Tongue (tissue), 2 donors: ENCODE measurements around the gene SLC10A3. TPM values are rescaled to one million over a fixed set of nuclear protein-coding genes. Genes with fewer than 3 reads are reported as not detected.

Experiments used
- DNase-seq: peaks from one replicate; pipeline ENCODE4 v3.0.0-alpha.2; 2015
- total RNA-seq: library from RNA; depleted of rRNA; stranded (reverse); fragments of >200 nt; gene quantifications from one replicate; pipeline ENCODE4 v1.2.3, GENCODE V29; 2014

Gene SLC10A3, protein sequence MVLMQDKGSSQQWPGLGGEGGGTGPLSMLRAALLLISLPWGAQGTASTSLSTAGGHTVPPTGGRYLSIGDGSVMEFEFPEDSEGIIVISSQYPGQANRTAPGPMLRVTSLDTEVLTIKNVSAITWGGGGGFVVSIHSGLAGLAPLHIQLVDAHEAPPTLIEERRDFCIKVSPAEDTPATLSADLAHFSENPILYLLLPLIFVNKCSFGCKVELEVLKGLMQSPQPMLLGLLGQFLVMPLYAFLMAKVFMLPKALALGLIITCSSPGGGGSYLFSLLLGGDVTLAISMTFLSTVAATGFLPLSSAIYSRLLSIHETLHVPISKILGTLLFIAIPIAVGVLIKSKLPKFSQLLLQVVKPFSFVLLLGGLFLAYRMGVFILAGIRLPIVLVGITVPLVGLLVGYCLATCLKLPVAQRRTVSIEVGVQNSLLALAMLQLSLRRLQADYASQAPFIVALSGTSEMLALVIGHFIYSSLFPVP
- total RNA-seq: 16.3 TPM

DNA sequence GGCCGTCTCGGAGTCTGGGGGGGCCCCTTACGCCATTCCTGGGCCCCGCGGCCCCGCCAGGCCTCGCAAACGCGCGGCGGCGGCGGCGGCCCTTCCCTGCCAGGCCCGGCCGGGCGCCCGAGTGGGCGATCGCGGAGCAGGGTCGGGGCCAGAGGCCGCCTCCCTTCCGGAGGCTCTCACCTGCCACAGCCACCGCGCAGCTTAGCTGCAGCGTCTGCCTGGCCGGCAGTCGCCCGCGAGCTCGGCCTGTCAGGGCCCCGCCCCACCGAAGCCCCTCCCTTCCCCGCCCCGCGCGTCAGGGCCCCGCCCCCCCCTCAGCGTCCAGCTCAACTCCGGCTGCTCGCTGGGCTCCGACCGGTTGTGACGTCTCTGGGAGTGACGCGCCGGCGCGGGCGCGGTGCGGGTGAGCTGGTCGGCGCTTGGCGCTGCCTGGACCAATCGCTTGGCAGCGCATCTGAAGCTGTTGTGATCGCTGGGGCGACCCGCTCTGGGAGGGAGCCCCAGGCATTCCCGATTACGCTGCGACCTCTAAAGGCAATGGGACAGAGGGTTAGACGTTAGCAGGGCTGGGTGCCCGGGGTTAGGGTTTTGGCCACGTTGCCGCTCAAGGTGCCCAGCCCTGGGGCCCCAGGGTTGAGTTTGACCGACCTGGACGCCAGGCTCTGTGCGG is at the start of gene SLC10A3:
SLC10A3 (minus strand) TSS at position 216 of the 670 bp plus-strand sequence. CDS start 1,689 bp downstream, outside the sequence.
- DNase-seq: peak; percentile 95

DNA sequence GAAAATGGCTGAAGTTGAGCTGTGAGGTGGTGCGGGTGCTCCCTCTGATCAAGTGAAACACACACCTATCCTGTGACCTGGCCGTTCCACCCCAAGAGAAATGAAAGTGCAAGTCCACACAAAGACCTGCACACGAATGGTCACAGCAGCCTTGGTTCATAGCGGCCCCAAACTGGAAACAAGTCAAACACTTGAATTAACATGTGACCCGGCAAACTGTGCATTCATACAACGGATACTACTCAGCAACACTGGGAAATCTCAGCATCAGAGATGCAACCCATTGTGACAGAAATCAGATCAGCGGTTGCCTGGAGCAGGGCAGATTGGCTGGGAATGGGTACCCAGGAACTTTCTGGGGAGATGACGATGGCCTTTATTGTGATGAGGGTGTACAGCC is 48.6 kb upstream of the SLC10A3 start:
- DNase-seq: no peak

DNA sequence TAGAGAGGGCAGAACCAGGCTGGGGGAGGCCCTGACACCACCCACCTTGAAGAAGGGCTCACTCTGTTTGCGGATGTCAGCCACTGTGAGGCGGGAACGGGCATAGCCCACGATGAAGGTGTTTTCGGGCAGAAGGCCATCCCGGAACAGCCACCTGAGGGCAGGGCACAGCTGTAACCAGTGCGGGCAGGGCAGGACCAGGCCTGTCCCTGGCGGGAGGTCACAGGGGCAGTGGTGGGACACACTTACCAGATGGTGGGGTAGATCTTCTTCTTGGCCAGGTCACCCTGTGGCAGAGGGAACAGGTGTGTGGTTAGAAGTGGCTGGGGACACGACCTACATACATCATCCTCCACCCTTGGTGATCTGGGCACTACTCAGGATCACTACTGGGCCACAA is 45.5 kb upstream of the SLC10A3 start:
- no peak for DNase-seq

DNA sequence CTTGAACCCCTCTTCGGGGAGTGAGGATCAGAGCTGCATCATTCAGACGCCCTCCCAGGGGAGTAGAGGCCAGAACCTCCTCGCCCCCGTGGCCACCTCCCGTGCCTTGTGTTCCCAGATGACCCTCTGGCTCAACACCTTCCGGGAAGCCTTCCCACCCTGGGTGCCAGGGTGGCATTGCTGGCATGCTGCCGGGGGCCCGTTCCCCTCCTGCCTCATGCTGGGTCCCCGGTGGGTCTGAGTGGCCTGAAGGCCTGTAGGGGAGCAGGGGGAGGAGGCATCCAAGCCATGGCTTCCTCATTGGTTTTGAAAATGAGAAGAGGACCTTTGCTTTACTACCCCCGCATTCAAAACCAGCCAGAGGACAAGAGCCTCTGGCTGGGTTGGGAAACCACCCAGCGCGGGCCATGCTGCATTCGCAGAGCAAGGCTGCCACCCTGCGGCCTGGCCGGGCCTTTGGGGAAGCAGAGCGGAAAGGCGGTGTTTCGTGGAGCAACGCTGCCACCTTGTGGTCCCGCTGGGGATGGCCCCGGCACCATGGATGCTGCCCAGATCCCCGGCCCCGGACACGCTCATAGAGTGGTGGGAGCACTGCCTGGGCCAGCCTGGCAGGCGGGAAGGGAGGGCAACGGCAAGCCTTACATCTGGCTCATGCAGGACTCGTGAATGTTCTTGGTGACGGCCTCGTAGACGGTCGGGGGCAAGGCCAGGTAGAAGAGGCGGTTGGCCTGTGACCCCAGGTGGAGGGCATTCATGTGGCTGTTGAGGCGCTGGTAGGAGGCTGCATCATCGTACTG is 44.3 kb upstream of the SLC10A3 start:
- DNase-seq: peak; percentile 92

DNA sequence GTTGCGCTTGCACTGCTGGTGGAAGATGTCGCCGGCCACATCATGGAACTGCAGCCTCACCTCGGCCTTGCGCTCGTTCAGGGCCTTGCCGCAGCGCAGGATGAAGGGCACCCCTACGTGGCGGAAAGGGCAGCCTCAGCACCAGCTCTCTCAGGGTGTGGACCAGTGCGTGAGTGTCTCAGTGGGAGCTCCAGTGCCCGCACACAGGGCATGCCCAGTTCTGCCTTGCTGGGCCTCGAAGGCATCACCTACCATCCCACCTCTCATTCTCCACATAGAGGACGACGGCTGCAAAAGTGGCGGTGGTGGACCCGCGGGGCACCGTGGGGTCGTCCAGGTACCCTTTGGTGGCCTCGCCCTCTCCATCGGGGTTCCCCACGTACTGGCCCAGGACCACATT is 42.3 kb upstream of the SLC10A3 start:
- DNase-seq: no peak

DNA sequence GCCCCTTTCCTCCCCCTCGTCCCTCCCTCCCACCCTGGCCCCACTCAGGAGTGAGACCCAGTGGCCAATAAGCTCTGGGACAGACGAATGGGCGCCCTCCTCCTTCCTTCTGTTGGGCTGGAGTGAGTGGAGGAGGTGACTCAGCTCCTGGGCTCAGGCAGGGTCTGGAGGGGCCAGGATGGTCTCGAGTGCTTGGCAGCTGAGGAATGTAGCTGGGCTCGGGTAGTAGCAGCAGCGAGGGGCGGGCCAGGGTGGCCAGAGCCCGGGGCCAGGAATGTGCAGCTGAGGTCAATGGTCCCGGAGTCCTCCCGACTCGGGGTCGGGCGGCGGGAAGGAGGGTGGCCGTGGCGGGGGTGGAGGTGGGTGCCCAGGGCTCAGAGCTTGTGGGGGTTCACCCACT is 41.2 kb upstream of the SLC10A3 start:
- no peak for DNase-seq

DNA sequence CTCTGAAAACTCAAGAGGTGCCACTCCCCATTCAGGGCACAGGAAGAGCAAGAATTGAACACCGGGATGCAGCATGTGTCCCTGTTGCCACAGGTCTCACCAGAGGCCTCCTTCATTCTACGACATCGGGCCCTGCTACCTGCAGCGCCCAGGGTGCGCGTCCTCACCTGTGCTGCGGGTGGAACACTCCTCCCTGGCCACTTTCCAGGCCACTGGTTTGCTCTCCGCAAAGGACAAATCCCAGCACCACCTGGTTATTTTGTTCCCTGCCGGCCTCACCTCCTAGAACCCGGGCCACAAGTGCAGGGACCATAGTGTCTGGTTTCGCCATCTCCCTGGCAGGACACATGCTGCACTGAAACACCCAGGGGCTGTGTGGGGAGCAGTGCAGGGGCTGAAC is 39.9 kb upstream of the SLC10A3 start:
- DNase-seq: no peak

DNA sequence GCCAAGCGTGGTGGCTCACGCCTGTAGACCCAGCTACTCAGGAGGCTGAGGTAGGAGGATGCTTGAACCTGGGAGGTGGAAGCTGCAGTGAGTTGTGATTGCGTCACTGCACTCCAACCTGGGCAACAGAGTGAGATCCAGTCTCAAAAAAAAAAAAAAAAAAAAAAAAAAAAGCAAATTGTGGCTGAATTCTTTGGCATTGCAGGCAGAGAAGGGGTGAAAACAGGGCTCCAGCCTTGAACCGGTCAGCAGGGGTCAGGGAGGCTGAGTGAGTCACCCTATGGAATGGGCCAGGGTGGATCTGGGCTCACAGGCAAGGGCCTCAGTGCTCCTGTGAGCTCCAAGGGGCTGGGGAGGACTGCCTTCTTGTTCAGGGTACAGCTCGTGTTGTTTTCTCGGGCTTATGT is 38.8 kb upstream of the SLC10A3 start:
- DNase-seq: no peak

DNA sequence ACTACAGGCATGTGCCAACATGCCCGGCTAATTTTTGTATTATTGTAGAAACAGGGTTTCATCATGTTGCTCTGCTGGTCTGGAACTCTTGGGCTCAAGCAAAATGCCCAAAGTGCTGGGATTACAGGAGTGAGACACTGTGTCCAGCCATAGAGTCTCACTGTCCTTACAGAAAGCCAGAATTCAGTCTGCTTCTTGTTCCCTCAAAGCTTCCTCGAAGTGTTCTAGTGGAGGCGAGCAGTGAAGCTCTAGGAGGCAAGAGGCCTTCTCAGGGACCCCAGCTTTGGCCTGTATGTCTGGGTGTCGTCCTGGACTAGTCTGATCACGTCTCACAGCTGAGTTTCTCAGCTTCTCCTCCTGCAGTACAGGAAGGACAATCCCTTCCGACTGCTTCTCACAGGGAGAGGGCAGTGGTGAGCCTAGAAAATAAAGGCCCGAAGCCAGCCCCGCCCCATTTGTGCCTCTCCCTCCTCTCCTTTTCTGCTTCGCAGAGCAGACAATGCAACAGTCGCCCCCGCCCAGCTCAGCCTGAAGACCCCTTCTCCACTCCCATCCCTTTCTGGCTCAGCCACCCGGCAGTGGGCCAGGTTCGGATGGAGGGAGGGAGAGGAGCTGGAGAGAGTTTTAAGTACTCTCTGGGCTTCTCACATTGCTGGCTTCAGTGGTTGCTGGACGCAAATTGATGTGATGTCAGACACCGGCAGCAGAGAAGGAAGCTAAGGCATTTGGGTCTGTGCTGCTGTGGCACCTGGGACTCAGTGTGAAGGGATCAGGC is 36.7 kb upstream of the SLC10A3 start:
- peak; percentile 94 for DNase-seq

DNA sequence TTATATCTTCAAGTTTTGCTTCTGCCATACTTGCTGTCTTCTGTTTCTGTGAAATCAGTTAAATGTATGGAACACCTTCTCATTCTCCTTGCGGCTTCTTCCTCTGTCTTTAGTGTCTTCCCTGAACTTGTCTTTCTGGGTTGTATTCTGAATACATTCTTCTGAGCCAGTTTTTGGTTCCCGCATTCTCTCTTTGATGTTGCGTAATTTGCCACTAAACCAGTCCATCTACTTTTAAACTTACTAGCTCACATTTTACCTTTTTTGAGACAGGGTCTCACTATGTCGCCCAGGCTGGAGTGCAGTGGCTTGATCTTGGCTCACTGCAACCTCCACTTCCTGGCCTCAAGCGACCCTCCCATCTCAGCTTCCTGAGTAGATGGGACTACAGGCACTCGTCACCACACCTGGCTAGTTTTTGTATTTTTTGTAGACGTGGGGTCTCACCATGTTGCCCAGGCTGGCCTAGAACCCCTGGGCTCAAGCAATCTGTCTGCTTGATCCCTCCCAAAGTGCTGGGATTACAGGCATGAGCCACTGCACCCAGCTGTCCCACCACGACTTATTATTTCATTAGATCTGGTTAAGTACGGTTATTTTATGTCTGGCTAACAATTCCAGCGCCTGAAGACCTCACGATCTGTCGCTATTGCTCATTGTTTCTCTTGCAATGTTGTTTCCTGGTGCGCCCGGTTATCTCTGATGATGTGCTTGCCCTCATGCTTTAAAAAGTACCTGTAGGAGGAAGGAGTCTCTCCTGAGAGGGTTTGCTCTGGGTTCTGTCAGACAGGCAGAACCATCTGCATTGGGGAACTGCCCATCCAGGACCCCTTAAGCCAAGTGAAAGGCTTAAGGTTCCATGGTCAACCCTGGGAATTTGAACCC is 35.4 kb upstream of the SLC10A3 start:
- no peak for DNase-seq

DNA sequence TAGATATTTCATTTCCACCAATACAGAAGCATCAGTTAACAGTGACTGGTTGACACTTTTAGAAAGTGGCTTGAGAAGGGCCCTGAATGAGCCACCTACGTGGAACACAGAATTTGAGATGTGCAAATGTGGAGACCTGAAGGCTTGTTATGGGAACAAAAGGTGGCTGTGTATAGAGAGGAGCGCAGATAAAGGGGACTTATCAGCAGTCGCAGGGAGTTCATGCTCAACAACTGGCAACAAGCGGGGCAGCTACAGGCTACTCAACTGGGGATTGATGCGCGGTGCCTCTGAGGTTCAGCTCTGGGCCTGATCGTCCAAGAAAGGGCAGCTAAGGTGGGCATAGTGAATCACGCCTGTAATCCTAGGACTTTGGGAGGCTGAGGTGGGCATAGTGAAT is 29.0 kb upstream of the SLC10A3 start:
- no peak for DNase-seq

DNA sequence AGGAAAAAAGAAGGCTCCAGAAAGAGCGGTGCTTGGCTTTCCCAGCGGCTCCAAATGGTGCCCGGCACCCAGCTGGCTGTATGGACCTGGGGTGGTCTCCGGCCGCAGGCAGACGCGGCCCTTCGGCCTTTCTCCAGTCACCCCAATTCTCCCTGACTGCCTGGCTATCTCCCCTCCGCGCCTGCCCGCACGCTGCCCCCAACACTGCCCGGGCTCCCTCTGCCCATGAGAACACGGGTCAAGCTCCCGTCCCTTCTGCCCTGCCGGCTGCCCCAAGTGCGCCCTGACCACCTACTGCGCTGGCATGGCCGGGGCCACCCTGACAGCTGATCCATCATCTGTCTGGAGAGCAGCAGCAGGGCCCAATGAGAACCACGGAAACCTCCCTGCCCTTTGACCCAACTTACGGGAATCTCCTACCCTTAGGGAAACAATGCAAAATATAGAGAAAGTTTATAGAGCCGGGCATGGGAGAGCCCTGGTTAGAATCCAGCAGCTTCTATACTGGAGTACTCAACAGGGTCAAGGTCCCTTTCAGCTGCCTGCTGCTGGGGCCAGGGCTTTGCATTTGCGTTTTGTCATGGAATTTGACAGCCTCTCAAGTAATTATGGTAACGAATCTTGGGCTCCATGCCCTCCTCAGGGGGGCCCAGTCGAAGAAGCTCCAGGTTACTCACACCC is 26.8 kb upstream of the SLC10A3 start:
- peak; percentile 33 for DNase-seq

DNA sequence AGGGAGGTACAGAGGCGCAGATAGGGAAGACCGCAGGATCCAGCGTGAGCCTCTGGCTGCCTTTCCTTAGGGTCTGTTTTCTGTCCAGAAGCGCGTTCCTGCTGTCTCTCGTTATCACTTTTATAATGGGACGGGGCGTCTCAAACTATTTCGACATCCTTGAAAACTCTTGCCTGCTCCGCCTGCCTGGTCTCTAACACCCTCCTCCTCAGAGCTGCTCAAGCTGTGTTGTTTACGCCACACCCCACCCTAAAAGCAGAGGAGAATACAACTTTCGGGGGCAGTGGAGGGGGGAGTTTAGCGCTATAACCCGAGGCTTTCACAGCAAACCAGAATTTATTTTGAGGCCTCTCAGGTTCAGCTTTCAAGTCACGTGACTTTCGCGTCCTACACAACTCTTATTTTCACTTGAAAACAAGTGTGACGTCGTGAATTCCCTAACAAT is 26.2 kb upstream of the SLC10A3 start:
- peak; percentile 73 for DNase-seq

DNA sequence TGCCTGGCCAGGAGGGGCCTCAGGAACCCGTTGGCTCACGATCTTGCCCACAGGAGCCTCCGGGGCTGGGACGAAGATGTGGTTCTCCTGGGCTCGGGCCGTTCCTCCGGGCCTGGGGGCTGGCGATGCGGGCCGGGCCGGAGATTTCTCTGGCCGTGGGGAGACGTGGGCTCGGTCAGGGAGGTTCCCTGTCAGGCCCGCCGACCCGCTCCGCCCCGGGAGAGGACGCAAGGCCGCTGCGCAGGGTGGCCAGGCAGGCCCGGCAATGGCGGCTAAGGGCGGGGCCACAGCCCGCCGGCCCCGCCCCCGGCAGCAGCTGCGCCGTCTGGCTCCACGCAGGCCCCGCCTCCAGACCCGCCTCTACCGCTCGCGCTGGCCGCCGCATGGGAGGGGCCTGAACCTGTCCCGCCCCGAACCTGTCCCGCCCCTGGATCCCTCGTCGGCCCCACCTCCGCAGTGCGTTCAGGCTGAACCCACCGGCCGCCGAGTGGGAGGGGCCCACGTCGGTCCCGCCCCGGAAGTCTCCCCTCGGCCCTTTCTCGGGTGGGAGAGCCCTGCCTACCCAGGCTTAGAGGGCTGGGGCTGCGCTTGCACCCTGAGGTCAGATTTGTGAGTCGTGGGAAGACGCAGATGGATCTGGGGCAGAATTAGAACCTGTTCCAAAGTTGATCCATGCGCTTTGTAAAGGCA is 25.7 kb upstream of the SLC10A3 start, which contains the start of gene FAM3A:
FAM3A (minus strand) TSS at position 267 of the 690 bp plus-strand sequence. CDS start 460 bp downstream, outside the sequence.
- DNase-seq: peak; percentile 95

DNA sequence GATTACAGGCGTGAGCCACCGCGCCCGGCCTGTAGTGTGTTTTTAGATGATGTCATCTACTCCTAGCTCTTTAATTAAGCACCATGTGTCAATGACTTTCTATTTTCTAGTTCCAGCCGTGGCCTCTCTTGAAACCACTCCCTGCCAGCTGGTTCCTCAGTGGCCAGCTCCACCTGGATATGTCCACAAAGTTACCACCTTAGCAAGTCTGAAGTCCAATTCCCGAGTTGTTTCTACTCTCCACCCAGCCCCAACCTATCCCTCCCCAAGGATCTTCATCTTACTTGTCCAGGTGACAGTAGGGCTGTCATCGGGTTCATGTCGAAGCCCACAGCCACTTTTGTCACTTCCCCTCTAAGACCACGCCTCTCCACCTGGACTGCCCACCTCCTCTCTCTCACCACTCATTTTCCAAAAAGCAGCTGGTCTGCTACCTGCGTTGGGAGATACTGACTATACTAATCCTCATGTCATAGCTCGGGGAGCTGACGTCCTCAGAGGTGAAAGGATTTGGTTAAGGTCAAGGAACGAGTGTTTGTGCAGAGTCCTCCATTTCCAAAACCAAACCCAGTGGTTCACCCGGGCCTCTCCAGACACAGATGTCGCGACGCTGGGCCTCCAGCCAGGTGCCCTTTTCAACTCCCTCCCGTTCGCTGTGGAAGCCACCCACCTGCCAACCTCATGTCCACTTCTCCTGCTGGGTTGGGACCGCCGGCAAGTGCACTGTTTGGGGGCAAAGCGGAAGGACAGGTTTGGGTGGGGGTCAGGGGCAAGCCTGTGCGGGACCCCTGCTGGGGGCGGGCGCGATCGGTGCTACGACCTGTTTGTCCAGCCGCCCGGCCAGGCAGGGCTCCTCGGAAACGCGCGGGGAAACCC is 24.9 kb upstream of the SLC10A3 start:
- DNase-seq: peak; percentile 53

DNA sequence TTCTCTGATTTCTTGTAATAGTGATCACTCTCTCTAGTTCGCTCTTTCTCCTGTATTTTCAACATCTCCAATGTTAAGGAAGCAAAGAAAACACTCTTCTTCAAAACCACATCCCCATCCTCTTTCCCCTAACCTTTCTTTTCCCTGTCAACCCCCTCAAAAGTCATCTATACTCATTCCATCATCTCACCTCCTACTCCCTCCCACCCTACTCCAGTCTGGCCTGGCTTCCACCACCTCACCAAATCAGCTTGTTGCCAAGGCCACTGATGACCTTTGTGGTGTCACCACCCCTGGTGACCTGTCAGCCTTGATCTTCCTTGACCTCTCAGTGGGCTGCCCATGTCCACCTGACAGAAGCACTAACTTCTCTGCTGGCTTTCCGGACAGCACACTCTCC is 23.3 kb upstream of the SLC10A3 start:
- DNase-seq: no peak

DNA sequence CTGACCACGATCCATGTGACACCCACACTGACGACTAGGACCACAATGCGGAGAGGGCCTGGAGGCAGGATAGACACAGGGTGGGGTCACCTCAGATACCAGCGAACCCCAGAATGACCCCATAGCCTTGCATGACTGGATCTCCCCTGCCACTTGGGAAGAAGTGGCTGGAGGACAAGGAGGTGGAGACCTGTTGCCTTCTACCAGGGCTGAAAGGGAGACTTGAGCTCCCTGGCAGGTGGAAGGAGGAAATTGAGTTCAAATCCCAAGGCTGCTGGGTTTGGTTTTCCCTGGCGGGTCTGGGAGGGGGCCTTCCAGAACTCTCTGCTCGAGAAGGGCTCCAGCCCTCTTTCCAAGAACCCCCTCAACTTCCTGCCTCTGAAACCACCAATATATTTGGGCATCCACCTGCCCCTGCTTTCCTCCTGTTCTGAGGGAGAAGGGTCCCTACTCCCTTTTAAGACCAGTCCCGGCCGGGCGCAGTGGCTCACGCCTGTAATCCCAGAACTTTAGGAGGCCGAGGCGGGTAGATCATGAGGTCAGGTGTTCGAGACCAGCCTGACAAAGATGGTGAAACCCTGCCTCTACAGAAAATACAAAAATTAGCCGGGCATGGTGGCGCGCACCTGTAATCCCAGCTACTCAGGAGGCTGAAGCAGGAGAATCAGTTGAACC is 22.6 kb upstream of the SLC10A3 start:
- DNase-seq: no peak

DNA sequence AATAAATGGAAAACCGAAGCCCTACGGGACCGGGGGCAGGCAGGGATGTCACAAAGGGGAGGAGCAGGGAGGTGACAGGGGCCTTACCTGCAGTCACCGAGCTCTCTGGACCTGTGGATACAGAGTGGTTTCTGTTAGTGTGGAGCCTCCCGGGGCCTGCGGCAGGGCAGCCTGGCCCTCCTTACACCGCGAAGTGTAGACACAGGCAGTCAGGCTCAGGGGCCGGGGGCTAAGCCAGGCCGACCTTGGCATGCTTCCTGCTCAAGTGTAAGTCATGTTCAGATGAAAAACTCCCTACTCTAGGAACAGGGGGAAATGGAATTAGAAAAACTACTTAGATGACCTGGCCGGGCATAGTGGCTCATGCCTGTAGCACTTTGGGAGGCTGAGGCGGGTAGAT is 21.3 kb upstream of the SLC10A3 start:
- DNase-seq: no peak
